T-helper 2 cell treated with Interferon-gamma antibody and Interleukin-4, amounts not matched to agents 100 ng/mL and 5 ng/mL, for 36 hours (primary cell): ENCODE measurements around the gene KDM5C. TPM values are rescaled to one million over a fixed set of nuclear protein-coding genes. Genes with fewer than 3 reads are reported as not detected.

ENCODE experiments used
- intact Hi-C: fragments of 100-400 bp; cut with micrococcal nuclease; formaldehyde crosslinking; loops from one replicate; pipeline ENCODE4 v1.15.1; 2023
- total RNA-seq: library from RNA; stranded (reverse); gene quantifications from 2 replicates; pipeline ENCODE4 v1.2.3, GENCODE V29; 2022

Gene KDM5C
- total RNA-seq, 1 donor from 2014 or later = 92.8 TPM

- intact Hi-C loops = no loop called here
Observed at GRCh38 chrX:53251307-53251706, 26.3 kb upstream of the KDM5C start.

GRCh38 chrX:53250556-53250955 lies 25.5 kb upstream of the KDM5C start:
- intact Hi-C loops = no loop called here

- intact Hi-C loops = no loop called here
Observed at GRCh38 chrX:53249408-53250042, 24.5 kb upstream of the KDM5C start.

- intact Hi-C loops = no loop called here
Observed at GRCh38 chrX:53247928-53248327, 22.9 kb upstream of the KDM5C start.

- intact Hi-C loops = no loop called here
Observed at GRCh38 chrX:53246231-53246630, 21.2 kb upstream of the KDM5C start.

- intact Hi-C loops = no loop called here
Observed at GRCh38 chrX:53244610-53245009, 19.6 kb upstream of the KDM5C start.

- intact Hi-C loops = no loop called here
Observed at GRCh38 chrX:53242310-53242709, 17.3 kb upstream of the KDM5C start.

- intact Hi-C loops = no loop called here
Observed at GRCh38 chrX:53241558-53241957, 16.6 kb upstream of the KDM5C start.

GRCh38 chrX:53239474-53239873 lies 14.5 kb upstream of the KDM5C start:
- intact Hi-C loops = no loop called here

GRCh38 chrX:53237056-53237455 lies 12.0 kb upstream of the KDM5C start:
- intact Hi-C loops = no loop called here

GRCh38 chrX:53236025-53236679 lies 11.1 kb upstream of the KDM5C start:
- intact Hi-C loops = no loop called here

- intact Hi-C loops = no loop called here
Observed at GRCh38 chrX:53235566-53235965, 10.6 kb upstream of the KDM5C start.

GRCh38 chrX:53234484-53234883 lies 9.5 kb upstream of the KDM5C start:
- intact Hi-C loops = no loop called here

- intact Hi-C loops = no loop called here
Observed at GRCh38 chrX:53233536-53233935, 8.5 kb upstream of the KDM5C start.

GRCh38 chrX:53230116-53230515 lies 5.1 kb upstream of the KDM5C start:
- intact Hi-C loops = no loop called here

- intact Hi-C loops = loop anchor here (5.0 to 10.0 kb wide), 2 partner anchors 145 to 1218 kb away; partner anchors contain the start of genes TSPYL2 and TSR2
Observed at GRCh38 chrX:53227224-53227765, 2.3 kb upstream of the KDM5C start.

GRCh38 chrX:53223955-53224859 lies 800 bp downstream of the KDM5C start:
- intact Hi-C loops = loop anchor here (5.0 to 10.0 kb wide), 2 partner anchors 132 to 1221 kb away; partner anchors contain the start of genes KANTR and TSR2

- intact Hi-C loops = loop anchor here (5.0 to 10.0 kb wide), 2 partner anchors 131 to 1222 kb away; partner anchors contain the start of genes KANTR and TSR2
Observed at GRCh38 chrX:53223068-53223693, 1.8 kb downstream of the KDM5C start.

- intact Hi-C loops = no loop called here
Observed at GRCh38 chrX:53211391-53211978, 13.5 kb downstream of the KDM5C start.

GRCh38 chrX:53196678-53197077 lies 28.3 kb downstream of the KDM5C start:
- intact Hi-C loops = no loop called here

GRCh38 chrX:53195401-53195800 lies 29.6 kb downstream of the KDM5C start:
- intact Hi-C loops = no loop called here
